ENCODE data around the gene SHC2. TPM values are rescaled to one million over a fixed set of nuclear protein-coding genes. Genes with fewer than 3 reads are reported as not detected.
"Not testable (repeated sequence)": the region's sequence is repeated elsewhere in the genome, so short reads cannot be mapped to it uniquely, and the experiment has no call there.

The SHC2 gene
- total RNA-seq, 1 experiment from 2014 or later = 0.98 TPM

DNA sequence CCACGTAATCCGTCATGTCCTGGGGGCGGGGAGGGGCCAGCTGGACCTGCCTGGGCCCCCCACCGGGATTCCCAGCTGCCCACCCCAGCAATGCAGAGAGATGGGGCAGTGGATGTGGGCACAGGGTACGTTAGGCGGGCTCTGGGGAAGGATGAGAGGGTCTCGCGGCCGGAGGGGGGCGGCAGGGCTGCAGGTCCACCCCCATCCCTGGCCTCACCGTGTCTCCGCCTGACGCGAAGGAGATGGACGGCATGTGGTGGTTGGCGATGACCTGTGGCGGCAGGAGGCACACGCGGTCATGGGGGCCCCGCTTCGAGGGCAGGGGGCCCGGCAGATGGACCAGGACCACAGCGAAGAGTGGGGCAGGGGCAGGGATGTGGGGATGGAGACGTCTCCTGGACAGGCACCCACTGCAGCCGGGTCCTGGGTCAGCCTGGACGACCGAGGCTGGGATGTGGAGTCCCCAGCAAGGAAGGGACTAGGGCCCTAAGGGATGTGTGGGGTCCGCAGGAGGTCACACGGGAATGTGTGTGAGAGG lies 24.4 kb downstream of the SHC2 start:
- DNase-seq (ENCODE audit: low read depth) = no peak
- in situ Hi-C loops (cut with HindIII; ENCODE audit: low pct_unique_long_range_greater_than_20kb, low sequenced_read_pairs) = no loop called here

GRCh38 chr19:435707-436412 lies 25.0 kb downstream of the SHC2 start:
- no peak for DNase-seq (ENCODE audit: low read depth)
- in situ Hi-C loops (cut with HindIII; ENCODE audit: low pct_unique_long_range_greater_than_20kb, low sequenced_read_pairs) = no loop called here

DNA sequence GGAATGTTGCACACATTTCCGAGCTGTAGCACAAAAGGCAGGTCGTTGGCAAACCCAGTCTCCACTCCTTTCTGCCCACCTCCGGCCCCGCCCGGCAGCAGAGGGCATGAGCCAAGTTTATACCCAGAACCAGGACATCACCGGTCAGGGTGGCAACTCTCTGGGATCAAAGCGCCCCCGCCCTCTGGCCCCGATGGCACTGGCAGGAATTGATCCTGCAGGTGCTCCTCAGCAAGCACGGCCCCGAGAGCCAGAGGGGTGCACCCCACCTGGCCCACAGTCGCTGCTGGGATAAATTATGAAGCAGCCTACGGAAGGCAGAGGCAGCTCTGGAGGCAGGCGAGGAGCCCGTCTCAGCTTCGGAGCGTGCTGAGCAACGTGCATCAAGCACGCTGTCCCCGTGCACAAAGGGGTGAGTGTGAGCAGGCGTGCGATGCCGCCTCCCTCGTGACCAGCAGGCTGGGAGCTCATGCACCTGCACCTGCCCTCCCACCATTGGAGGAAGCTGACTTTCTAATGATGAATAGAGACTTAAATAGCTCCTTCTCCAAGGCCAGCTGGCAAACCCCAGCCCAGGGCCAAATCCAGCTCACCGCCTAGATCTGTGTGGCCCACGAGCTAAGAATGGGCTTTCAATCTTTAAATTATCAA lies 25.7 kb downstream of the SHC2 start:
- no peak for DNase-seq (ENCODE audit: low read depth)
- in situ Hi-C loops (cut with HindIII; ENCODE audit: low pct_unique_long_range_greater_than_20kb, low sequenced_read_pairs) = no loop called here

DNA sequence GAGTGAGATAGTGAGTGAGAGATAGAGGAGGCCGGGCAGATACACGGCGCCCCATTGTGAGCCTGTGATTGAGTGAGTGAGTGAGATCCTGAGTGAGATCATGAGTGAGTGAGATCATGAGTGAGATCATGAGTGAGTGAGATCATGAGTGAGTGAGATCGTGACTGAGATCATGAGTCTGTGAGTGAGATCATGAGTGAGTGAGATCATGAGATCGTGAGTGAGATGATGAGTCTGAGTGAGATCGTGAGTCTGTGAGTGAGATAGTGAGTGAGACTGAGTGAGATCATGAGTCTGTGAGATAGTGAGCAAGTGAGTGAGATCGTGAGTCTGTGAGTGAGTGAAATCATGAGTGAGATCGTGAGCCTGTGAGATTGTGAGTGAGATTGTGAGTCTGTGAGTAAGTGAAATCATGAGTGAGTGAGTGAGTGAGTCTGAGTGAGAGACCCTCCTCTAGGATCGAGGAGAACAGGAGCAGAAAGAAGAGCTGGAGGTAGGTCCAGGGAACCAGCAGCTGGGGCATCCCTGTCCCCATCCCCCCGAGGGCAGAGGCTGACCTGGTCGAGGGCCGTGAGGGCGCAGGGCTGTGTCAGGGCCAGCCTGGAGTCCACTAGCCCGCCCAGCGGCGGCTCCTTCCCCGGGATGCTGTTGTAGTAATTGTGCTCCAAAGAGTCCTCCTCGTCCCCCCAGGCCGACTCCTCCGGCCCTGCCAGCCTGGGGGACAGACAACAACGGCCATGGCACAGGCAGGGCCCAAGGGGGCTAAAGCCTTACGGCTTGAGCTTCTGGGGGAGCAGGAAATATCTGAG lies 26.5 kb downstream of the SHC2 start:
- in situ Hi-C loops (cut with HindIII; ENCODE audit: low pct_unique_long_range_greater_than_20kb, low sequenced_read_pairs) = no loop called here
- DNase-seq (ENCODE audit: low read depth) = no peak

- in situ Hi-C loops (cut with HindIII; ENCODE audit: low pct_unique_long_range_greater_than_20kb, low sequenced_read_pairs) = no loop called here
- DNase-seq (ENCODE audit: low read depth) = no peak
These were observed 30.1 kb downstream of the SHC2 start for GRCh38 chr19:430701-431100.

DNA sequence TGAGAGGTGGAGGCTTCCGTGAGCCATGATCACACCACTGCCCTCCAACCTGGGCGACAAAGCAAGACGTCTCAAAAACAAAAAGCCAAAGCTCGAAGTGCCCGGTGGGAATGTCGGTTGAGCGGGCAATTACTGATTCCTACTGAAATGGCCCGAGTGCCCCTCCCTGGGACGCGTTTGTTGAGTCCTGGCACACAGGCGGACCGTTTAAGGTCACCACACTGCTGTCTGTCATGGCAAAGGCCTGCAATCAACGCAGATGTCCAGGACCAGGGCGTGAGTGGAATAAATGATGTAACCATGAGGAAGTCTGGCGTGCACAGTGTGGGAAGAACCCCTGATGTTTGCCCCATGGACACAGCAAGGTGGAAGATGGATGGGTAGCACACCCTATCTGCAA lies 32.7 kb downstream of the SHC2 start:
- in situ Hi-C loops (cut with HindIII; ENCODE audit: low pct_unique_long_range_greater_than_20kb, low sequenced_read_pairs) = no loop called here
- no peak for DNase-seq (ENCODE audit: low read depth)

DNA sequence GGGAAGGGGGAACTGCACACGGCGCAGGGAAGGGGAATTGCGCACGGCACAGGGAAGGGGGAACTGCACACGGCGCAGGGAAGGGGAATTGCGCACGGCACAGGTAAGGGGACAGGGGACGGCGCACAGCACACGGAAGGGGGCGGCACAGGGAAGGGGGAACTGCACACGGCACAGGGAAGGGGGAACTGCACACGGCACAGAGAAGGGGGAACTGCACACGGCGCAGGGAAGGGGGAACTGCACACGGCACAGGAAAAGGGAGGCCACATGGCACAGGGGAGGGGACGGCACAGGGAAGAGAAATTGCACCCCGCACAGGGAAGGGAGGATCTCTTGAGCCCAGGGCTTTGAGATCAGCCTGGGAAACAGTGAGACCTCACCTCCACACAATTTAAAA lies 33.2 kb downstream of the SHC2 start:
- in situ Hi-C loops (cut with HindIII; ENCODE audit: low pct_unique_long_range_greater_than_20kb, low sequenced_read_pairs); DNase-seq (ENCODE audit: low read depth): not testable (repeated sequence)

DNA sequence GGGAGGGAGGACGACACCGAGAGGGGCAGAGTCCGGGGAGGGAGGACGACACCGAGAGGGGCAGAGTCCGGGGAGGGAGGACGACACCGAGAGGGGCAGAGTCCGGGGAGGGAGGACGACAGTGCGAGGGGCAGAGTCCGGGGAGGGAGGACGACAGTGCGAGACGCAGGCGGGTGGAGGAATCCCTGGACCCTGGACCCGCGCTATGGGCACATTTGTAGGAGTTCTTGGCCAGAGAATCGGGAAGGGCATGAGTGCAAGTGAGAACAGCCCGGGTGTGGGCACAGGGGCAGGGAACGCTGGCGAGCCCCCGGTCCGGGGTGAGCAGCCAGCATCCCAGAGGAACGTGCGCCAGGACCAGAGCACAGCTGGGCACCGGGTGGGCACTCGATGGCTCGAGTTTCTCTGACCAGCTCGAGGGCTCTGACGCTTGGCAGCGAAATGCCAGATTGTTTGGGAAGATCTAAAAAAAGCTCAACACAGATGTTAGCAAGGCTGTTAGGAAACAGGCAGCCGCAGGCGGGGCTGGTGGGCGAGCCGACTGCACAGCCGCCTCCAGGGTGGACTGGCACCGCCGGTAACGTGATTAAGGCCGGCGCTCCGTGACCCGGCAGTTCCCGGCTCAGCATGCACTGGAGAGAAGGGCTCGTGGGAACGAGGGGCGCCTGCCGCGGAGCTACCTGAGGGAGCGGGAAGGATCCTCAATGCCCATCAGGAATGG lies 33.9 kb downstream of the SHC2 start:
- DNase-seq (ENCODE audit: low read depth) = no peak
- in situ Hi-C loops (cut with HindIII; ENCODE audit: low pct_unique_long_range_greater_than_20kb, low sequenced_read_pairs) = no loop called here

GRCh38 chr19:425056-425455 lies 35.8 kb downstream of the SHC2 start:
- DNase-seq (ENCODE audit: low read depth) = no peak
- in situ Hi-C loops (cut with HindIII; ENCODE audit: low pct_unique_long_range_greater_than_20kb, low sequenced_read_pairs) = no loop called here

DNA sequence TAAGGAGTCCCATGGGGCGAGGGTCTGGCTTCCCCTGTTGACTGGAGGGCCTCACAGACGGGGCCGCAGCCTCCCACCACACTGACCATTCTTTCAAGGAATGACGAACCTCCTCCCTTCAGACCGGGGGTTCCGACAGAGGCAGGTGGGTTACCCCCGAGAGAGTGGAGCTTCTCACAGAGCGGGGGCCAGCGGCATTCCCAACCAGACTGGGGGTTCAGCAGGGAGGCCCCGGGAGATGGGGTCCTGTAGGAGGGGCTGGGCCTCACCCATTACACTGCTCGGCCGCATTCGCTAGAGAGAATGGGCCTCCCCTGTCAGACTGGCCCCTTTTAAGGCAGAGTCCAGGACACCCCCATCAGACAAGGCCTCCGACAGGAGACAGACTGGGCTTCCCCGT lies 36.3 kb downstream of the SHC2 start:
- in situ Hi-C loops (cut with HindIII; ENCODE audit: low pct_unique_long_range_greater_than_20kb, low sequenced_read_pairs) = no loop called here

DNA sequence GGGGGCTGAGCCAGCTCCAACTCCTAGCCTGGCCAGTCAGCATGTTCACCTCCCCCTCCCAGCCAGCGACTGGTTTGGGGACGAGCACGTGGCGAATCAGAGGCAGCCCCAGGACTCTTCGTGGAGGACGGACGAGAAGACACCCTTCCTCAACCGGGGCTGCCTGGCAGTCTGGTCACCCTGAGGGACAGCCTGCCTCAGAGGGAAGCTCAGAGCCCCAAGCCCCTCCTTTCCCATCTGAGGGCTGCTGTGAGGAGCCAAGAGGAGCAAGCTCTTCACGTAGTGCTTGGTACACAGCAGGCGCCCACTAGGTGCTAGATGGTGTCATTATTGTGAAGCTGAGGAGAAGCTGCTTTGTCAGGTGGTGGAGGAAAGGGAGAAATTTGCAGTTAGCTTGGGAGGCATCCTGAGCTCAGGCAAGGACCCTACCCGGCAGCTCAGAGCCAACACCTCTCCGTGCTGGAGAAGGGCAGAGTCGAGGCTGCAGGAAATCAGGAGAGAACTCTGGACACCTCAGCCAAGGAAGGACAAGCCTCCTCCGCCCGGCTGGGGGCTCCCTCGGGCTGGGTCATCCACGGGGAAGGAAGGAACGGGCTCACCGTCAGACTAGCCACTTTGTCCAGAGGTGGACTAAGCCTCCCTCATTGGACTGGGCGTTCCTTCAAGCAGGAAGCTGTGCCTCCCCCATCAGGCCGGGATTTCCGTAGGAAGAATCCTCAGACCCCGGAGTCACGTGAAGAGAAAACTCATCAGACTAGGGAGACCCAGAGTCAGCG lies 37.0 kb downstream of the SHC2 start:
- no peak for DNase-seq (ENCODE audit: low read depth)
- in situ Hi-C loops (cut with HindIII; ENCODE audit: low pct_unique_long_range_greater_than_20kb, low sequenced_read_pairs) = no loop called here

More for the DNA sequence above, 36.3 kb downstream of the SHC2 start:
- DNase-seq (ENCODE audit: low read depth) = no peak

GRCh38 chr19:422917-423226 lies 38.0 kb downstream of the SHC2 start:
- in situ Hi-C loops (cut with HindIII; ENCODE audit: low pct_unique_long_range_greater_than_20kb, low sequenced_read_pairs) = not testable (repeated sequence)

DNA sequence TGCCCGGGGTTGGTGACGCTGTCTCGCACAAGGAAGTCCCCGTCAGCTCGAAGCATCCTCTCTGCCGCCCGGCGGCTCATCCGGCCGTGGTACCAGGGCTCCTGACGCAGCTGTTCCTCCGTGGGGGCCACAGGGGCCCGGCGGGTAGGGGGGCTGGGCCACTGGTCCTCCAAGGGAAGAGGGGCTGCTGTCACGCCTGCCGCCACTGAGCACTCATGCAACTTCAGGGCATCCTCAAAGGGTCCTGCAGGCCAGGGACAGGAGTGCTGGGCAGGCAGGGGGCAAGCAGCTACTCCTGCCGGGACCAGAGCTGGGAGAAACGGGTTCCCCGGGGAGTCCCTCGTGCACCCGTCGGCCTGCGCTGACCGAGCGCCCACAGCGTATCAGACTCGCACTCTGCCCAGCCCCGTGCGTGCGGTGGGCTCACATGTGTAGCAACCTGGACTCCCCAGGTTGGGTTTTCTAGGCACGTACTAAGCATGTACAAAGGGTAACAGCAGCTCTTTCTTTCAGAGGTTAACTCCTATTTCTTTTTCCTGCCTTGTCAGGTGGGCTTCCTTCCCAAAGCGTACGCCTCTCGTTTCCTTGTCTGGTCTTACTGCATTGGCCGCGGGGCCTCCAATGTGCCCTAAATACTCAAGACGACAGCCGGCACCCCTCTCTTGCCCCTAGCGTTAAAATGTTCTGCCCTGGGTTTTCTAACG lies 38.5 kb downstream of the SHC2 start:
- DNase-seq (ENCODE audit: low read depth) = no peak
- in situ Hi-C loops (cut with HindIII; ENCODE audit: low pct_unique_long_range_greater_than_20kb, low sequenced_read_pairs) = no loop called here

More at GRCh38 chr19:422917-423226, 38.0 kb downstream of the SHC2 start:
- DNase-seq (ENCODE audit: low read depth) = not testable (repeated sequence)

DNA sequence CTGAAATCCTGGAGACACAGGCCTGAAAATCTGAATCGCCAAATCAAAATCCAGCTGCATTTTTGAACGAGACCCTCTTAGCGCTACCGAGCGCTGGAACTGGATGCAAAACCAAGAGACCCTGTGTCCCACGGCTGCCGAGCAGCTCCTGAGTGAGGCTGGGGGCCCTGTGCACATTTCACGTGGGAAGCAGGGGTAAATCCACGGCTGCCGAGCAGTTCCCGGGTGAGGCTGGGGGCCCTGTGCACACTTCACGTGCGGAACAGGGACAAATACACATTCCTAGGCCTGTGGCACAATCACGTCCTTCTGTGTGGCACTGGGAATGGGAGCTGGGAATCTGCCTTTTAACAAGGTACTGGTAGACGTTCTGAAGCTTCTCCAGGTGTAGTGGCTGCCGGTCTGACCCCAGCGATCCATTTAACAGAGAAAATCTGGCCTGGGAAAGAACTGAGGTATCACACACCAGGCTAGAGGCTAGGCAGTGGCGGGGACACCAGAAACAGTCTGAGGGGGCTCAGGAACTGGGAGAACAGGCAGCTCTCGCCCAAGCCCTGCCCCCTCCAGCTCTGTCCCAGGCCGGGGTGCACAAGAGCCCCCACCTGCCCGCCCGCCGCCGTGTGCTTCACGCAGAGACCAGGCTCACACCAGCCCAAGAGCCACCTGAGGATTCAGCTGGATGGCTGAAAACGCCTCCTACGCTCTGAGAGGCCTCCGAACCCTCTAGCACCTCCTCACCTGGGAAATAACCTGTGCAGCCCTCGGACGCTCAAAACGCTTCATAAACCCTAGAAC lies 40.9 kb downstream of the SHC2 start:
- in situ Hi-C loops (cut with HindIII; ENCODE audit: low pct_unique_long_range_greater_than_20kb, low sequenced_read_pairs) = no loop called here
- DNase-seq (ENCODE audit: low read depth) = no peak

- no peak for DNase-seq (ENCODE audit: low read depth)
- in situ Hi-C loops (cut with HindIII; ENCODE audit: low pct_unique_long_range_greater_than_20kb, low sequenced_read_pairs) = no loop called here
These were observed 41.8 kb downstream of the SHC2 start for GRCh38 chr19:418761-419671.

- no peak for DNase-seq (ENCODE audit: low read depth)
- in situ Hi-C loops (cut with HindIII; ENCODE audit: low pct_unique_long_range_greater_than_20kb, low sequenced_read_pairs) = no loop called here
These were observed 44.4 kb downstream of the SHC2 start for GRCh38 chr19:416416-416815.

Data from Caki2 (cell line).